Activated CD4-positive, CD25-positive, alpha-beta regulatory T cell (primary cell): ENCODE measurements around the gene ERVW-1.
A peak's percentile ranks its signal among the peaks of the same experiment; 100 is the strongest.
"Not testable (repeated sequence)": the region's sequence is repeated elsewhere in the genome, so short reads cannot be mapped to it uniquely, and the experiment has no call there.

Source experiments
- DNase-seq, 4 experiments: peaks; one replicate each; lab custom pipeline; 2025; lab: John Stamatoyannopoulos, UW

ERVW-1 gene

DNA sequence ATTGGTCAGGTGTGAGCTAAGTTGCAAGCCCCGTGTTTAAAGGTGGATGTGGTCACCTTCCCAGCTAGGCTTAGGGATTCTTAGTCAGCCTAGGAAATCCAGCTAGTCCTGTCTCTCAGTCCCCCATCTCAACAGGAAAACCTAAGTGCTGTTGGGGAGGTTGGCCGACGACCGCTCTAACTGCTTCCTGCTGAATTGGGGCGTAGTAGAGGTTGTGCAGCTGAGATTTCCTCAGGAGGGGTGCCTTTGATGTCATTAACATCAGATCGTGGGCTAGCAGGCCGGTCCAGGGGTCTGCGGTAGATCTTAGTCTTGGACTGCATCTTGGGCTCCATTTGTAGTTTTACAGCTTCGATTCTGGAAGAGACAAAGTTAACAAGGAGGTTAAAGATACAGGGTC is 9.2 kb downstream of the ERVW-1 start:
- not testable (repeated sequence) for DNase-seq

DNA sequence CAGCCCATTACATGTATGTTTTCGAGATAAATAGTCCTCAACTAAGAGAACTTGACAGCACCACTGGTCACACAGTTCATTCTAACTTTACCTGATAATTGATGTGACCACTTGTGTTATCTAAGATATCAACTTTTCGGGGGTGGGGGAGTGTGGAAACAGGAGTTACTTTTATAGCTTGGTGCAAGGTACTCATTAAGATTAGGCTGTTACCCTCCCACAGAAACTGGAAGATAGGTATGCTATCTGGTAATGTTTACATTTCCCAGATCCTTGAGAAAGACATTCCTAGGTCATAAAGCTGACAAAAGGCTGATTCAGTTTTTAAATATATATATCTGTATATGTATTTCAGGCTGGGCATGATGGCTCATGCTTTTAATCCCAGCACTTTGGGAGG is 11.1 kb downstream of the ERVW-1 start:
- no peak for DNase-seq

DNA sequence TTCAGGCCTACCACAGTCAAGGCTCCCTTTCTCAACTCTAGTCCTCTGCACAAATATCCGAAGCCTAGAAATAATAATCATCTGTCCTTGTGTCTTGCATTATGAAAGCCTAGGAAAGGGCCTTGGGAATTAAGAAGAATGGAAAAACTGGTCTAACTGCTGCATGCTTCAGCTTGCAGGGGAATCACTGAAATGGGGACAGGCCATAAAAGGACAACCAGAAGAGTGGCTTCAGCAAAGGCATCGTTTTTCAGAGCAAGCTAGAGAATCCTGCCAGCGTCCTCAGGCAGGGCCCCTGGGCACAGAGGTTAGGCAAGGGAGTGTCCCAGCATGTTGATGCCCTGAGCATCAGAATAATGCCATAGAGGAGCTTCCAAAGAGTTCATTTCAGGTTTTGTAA is 13.2 kb downstream of the ERVW-1 start:
- DNase-seq, result no peak

DNA sequence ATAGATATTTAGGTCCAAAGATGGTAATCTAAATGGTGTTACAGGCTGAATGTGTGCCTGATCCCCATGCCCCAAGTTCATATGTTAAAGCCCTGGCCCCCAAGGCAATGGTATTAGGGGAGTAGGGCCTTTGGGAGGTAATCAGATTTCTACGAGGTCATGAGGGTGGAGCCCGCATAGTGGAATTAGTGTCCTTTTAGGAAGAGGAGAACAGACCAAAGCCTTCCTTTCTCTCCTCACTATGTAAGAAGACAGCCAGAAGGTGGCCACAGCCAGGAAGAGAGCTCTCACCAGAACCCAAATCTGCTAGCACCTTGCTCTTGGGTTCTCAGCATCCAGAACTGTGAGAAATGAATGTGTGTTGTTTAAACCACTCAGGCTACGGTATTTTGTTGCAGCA is 15.2 kb downstream of the ERVW-1 start:
- DNase-seq, result no peak

DNA sequence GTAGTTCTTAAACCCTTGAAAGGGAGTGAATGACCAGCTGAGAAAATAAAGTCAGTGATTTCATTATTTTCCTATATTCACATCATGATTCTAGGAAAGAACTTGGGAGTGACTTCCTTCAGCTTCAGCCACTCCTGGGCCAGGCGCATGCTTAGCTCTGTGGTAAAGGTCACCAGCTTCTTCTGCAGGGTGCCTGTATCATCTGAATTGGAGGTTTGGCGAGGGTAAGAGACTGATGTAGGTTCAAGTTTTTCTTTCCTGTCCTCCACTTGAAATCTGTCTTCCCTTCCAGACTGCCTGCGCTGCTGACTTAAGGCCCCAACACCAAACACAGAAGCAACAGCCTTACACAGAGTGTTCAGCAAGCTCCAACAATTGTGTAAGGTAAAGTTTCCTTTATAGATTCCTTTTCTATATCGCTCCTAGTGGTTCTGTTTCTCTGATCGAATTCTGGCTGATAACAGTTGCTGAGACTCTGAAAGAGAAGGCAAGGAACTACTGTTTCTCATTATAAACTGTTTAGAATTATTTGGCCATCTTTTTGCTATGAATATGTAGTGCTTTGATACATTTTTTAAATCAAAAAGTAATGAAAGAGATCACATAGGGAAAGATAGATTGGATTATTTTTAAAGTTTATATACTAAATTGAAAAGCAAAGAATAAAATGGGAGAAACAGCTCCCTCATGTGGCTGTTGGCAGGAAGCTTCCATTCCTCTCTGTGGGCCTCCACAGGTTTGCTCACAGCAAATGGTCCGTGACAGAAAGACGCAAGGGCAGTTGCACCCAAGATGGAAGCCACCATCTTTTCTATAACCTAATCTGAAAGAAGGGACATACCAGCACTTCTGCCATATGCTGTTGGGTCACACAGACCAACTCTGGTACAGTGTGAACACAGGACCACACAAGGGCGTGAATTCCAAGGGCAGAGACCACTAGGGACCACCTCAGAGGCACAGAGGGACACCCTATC is 16.4 kb downstream of the ERVW-1 start:
- DNase-seq, result no peak

DNA sequence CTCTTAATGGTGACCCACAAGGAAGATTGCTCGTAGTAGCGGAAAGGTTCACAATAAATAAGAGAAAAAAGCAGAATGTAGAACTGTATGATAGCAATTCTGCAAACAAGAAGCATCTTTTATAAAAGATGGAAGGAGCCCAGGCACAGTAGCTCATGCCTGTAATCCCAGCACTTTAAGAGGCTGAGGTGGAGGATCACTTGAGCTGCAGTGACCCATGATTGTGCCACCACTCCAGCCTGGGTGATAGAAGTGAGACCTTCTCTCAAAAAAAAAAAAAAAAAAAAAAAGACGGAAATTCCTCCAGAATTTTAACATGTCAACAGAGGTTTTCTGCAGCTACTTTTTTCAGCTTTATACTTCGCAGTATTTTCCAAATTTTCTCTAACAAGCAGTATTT is 17.2 kb downstream of the ERVW-1 start:
- DNase-seq, result no peak

DNA sequence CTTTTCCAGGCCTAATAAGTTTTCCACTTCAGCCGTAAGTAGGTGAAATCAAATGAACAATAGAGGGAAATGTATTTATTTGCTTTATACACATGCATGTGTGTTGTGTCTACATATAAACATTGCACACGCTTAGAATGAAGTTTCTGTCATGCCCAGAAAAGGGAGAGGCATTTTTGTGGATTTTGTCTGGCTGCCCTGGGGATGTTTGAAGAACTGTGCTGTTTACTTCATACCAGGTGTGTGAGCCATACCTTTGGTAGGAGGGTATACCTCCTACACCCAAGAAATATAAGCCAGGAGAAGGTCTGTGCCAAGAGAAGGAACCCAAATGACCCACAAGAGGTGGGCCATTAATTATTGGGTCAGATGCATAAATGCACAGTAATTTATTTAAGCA is 17.6 kb downstream of the ERVW-1 start:
- DNase-seq, result no peak

DNA sequence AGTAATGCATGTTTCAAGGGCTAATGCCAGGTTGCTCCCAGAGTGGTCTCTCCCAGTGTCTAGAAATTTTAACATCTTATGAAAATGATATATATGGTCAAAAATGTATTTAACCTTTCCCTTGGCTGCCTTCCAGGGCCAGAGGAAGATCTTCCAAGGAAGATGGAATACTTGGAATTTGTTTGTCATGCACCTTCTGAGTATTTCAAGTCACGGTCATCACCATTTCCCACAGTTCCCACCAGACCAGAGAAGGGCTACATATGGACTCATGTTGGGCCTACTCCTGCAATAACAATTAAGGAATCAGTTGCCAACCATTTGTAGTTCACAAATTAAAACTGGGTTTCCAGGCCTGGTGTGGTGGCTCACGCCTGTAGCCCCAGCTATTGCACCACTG is 21.5 kb downstream of the ERVW-1 start:
- no peak for DNase-seq

DNA sequence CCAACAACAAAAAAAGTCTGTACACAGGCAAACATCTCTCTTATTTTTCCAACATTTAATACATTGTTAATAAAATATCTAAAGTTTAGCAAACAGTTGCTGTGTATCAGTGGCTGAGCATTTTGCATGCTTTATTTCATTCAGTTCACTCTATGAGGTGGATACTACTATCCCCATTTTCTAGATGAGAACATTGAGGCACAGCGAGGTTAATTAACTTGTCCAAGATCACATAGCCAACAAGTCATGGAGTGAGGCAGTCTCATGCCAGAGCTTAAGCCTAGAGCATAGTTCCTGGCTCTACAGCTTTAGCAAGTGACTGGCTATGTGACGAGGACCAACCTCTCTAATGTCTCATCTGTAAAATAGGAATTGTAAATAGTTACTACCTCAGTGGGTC is 26.1 kb downstream of the ERVW-1 start:
- DNase-seq, result no peak

DNA sequence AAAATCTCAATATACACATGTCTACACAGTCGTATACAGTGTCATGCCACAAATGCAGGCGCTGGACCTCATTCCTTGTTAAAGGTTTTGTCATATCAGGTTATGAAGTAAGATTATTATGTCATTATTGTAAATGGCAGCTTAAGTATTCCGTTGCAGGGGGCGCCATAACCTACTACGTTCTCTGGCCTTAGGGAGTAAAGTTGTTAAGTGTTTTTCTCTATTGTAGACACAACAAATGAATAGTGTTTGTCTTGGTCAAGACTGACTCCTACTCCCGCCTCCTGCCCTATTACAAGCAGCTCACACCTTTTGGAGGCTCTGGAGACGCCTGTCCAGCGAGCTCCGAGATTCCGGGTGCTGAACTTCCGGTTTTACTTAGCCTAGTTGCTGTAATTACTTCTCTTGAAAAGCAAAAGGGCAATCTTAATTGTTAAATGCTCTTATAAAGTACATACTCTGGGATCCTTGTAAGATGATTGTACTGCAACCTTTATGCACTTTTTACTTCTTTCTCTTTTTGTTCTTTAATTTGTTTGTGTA is 29.5 kb downstream of the ERVW-1 start:
- DNase-seq, result peak; percentile 6 to 38 (median 26)

DNA sequence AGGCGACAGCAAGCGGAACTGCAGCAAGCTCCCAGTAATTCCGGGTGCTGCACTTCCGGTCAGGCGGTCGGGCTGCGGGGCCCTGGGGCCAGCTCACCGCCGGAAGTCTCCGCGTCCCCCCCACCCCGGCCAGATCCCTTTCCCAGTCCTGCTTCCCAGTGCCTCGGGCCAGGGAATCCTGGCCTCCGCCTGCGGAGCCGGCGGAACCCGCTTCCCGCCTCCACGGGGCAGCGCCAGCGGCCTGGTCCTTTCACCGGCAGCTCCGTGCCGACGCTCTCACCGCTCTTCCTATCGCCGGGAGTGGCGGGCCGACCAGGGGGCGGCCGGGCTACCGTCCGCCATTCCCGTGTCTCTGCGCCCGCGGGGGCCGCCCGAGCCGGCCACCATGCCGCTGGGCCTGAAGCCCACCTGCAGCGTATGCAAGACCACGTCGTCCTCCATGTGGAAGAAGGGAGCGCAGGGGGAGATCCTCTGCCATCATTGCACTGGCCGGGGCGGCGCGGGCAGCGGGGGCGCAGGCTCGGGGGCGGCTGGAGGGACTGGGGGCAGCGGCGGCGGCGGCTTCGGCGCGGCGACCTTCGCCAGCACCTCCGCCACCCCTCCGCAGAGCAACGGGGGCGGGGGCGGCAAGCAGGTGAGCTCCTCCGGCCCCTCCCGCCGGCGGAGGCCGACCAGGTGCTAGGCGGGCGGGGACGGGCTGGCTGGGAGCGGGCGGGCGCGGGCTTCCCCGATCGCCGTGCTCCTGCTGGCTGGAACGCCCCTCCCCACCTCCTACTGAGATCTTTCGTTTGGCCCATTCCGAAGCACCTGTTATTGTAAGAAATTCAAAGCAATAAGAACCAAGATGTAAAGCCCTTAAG is 30.2 kb downstream of the ERVW-1 start, which contains the start of gene GATAD1:
Gene GATAD1, plus strand, starts transcription at position 138 of the 860 bp plus-strand sequence. Its CDS starts 248 bp downstream, at position 386.
- DNase-seq, result peak; percentile 61 to 65 (median 62)

DNA sequence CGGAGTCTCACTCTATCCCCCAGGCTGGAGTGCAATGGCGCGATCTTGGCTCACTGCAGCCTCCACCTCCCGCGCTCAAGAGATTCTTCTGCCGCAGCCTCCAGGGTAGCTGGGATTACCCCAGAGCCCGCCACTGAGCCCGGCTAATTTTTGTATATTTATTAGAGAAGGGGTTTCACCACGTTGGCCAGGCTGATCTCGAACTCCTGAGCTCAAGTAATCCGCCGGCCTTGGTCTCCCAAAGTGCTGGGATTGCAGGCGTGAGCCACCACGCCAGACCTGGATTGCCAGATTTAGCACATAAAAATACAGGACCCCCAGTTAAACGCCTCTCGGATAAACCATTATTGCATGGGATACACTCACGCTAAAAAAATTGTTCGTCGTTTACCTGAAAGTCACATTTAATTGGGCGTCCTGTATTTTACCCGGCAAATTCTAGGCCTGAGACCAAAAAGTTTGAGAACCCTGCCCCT is 30.8 kb downstream of the ERVW-1 start:
- DNase-seq, result no peak

DNA sequence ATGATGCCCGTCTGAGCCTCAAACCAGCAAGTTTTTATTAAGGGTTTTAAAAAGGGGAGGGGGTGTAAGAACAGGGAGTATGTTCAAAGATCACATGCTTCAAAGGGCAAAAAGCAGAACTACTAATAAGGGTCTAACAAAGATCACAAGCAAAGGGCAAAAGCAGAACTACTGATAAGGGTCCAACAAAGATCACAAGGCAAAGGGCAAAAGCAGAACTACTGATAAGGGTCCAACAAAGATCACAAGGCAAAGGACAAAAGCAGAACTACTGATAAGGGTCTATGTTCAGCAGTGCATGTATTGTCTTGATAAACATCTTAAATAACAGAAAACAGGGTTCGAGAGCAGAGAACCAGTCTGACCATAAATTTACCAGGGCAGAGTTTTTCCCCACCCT is 35.0 kb downstream of the ERVW-1 start:
- DNase-seq, result not testable (repeated sequence)

DNA sequence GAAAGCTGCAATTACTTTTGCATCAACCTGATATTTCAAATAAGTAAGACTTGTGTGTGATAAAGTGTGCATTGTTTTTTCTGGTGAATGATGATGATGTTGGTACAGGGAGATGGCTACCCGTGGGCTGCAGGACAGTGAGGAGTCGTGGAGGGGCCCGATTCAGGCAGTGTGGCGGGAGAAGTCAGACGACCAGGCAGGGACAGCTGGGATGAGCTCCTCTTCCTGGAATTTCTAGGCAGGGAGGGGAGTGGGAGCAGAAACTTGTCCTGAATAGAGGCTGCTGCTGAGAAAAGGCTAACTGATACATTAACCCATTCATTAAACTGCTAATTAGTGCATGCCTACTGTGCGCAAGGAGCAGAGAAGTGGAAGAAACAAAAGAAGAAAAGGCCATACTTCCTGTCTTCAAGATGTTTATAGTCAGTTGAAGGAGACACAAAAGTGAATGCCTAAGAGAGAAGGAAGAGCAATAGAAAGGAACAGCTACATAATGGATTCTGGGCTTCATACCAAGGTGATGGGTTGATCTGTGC is 39.7 kb downstream of the ERVW-1 start:
- no peak for DNase-seq

DNA sequence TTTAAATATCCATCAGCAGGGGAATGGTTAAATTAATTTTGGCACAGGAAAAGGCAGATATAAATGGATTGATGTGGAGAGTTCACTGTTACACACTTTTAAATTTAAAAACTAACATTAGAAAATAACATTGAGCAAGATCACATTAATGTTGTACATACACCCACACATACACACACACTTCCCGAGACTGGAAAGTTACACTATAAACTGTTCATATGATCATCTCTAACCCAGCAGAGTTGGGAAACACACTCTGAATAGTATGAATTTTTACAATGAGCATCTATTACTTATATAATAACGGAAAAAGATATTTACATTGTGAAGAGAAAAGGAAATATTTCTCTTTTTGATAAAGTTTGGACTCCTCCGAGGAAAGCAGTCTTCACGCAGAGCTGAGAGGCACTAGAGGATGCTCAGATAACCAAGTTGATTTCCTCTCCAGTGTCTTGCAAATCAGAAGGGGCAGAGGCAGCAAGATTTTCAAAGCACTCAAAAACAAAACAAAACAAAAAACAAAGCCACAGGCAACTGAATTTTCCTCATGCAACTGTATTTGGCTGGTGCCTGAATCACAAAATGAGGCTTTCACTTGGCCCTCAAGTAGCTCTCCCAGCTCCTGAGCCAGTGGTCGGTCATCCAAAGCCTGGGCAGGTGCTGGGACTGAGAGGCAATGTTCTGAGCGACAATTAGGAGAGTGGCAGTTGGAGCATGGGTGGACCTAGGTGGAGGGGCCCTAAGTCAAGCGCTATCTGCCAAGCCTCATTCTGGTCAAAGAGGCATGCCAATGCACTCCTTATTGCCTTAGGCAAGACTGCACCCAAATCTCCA is 40.9 kb downstream of the ERVW-1 start:
- no peak for DNase-seq

DNA sequence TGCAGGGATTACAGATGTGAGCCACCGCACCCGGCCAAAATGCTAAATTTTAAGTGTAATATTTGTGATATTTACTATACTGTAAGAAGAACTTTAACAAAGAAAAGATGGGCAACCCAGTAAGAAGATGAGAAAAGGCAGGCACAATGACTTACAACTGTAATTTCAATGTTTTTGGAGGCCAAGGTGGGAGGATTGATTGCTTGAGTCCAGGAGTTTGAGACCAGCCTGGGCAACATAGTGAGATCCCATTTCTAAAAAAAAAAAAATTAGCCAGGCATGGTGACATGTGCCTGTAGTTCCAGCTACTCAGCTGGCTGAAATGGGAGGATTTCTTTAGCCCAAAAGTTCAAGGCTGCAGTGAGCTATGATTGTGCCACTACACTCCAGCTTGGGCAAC is 42.2 kb downstream of the ERVW-1 start:
- DNase-seq, result no peak

DNA sequence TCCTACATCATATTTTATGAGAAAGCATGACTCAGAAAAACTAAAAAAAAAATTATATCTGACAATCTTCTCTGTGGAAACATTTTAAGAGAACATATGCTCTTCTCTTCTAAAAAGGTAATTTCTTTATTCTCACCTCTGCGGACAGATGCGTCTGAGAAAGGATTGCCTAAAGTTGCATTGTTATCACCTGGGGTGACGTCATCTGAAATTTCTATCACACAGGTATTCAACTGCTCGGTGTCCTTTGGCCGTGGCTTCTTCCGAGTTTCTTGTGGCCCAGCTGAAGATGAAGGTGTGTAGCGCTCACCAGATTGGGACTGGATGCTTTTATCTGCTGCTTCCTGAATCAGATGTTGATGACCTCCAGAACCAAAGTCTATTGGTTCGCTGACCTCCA is 44.7 kb downstream of the ERVW-1 start:
- DNase-seq, result no peak

DNA sequence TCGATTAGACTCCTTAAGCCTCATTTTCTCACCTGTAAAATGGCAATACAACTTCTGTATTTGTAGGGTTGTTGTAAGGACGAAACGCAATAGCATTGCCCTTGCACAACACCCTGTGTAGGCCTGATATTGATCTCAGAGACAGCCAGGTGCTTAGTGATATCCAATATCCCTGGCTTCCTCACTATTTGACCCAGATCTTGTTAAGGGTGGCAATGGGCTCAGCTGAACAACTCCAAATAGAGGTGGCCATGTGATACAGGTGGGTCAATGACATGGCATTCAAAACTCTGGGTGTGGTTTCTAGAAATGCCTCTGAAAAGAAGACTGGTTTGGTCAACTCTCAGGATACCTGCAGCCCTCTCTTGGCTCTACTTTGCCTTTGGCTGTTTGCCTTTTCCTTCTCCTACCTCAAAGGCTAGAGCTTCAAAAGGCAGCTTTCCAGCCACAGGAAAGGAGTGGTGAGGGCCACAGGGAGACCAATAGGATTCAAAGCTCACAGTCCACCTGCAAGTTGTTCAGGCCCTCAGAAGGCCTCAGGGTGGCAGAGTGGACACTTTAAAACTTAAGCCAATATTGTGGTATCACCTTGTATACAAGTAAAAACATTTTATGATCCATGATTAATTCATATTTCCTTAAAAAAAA is 45.3 kb downstream of the ERVW-1 start:
- DNase-seq, result no peak

DNA sequence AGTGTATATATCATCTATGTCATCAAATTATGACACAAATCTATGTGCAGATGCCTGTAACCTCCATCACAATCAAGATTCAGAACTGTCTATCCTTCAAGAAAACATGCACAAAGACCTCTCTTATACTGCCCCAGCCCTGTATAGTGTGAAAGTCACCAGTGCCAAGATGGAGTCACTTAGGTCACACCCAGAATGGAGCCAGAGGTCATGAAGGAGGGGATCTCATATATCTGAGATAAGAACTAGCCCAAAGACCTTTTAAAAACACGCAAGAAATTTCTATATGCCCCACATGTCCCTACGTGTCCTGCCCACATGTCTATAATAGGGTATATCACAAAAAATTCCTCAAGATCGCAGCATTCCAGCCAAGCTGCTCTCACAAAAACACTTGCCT is 50.6 kb downstream of the ERVW-1 start:
- DNase-seq, result no peak

DNA sequence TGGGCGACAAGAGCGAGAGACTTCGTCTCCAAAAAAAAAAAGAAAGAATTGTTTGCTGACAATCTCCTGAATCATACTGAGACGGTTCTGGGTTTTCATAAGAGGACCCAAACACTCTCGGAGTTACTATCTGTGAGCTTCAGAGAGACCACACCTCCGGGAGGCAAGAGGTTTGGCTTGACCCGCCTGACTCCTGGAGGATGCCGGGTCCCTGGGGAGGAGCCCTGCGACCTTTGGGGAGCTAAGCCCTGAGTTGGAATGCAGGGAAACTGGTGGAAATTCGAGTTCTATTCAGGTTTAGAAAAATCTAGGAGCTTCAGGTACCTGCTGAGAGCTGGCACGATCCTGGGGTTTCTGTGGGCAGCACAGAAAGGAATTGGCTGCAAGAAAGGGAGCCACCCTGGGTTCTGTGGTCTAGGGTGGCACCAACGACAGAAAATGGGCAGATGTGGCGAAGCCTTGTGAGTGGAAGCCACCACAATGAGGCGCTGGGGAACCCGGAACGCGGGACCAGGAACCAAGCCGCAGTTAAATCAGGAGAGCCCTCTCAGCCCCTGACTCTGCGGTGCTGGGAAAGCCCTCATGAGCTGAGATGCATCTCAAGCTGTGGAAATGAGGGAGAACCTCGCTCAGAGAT is 52.3 kb downstream of the ERVW-1 start:
- no peak for DNase-seq
